ENCODE measurements around the gene NF2.

NF2 gene

DNA sequence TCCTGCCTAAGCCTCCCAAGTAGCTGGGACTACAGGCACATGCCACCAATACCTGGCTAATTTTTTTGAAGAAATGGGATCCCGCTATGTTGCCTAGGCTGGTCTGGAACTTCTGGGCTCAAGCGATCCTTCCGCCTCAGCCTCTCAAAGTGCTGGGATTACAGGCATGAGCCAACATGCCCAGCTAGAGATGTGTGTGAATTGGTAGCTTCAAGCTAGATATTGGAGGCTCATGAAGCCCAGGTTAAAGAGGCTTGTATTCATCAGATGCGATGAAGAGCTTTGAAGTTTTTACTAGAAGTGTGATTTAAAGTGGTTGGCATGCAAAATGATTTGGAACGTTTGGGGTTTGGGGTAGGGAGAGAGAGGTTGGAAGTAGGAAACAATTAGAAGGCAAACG, 19.6 kb downstream of the NF2 start:
- TF ChIP-seq, protein P1, sequence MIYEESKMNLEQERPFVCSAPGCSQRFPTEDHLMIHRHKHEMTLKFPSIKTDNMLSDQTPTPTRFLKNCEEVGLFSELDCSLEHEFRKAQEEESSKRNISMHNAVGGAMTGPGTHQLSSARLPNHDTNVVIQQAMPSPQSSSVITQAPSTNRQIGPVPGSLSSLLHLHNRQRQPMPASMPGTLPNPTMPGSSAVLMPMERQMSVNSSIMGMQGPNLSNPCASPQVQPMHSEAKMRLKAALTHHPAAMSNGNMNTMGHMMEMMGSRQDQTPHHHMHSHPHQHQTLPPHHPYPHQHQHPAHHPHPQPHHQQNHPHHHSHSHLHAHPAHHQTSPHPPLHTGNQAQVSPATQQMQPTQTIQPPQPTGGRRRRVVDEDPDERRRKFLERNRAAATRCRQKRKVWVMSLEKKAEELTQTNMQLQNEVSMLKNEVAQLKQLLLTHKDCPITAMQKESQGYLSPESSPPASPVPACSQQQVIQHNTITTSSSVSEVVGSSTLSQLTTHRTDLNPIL (CRISPR knock-in tag; IDR thresholded peaks at IDR 0.05; ENCODE audit: low read depth), result no peak
- TF ChIP-seq ZNF8 (CRISPR knock-in tag; IDR thresholded peaks at IDR 0.05) (no peak), PPARA (CRISPR knock-in tag; IDR thresholded peaks at IDR 0.05; ENCODE audit: borderline replicate concordance) (no peak), ISL1 (CRISPR knock-in tag; IDR thresholded peaks at IDR 0.05) (no peak), ZC3H10 (CRISPR knock-in tag; IDR thresholded peaks at IDR 0.05) (no peak), ZFP30 (CRISPR knock-in tag; IDR thresholded peaks at IDR 0.05) (no peak), OSR1 (CRISPR knock-in tag; IDR thresholded peaks at IDR 0.05) (no peak), SNAI2 (CRISPR knock-in tag; IDR thresholded peaks at IDR 0.05) (no peak), BACH2 (CRISPR knock-in tag; IDR thresholded peaks at IDR 0.05; ENCODE audit: borderline replicate concordance) (no peak), ESRRG (CRISPR knock-in tag; IDR thresholded peaks at IDR 0.05) (no peak), ZNF565 (CRISPR knock-in tag; conservative IDR thresholded peaks at IDR 0.05; ENCODE audit: low read depth) (no peak), TCF4 (CRISPR knock-in tag; IDR thresholded peaks at IDR 0.05; ENCODE audit: borderline replicate concordance) (no peak), TOX (CRISPR knock-in tag; IDR thresholded peaks at IDR 0.05; ENCODE audit: borderline replicate concordance) (no peak), GLIS3 (CRISPR knock-in tag; IDR thresholded peaks at IDR 0.05) (no peak), ARNTL (CRISPR knock-in tag; IDR thresholded peaks at IDR 0.05; ENCODE audit: borderline replicate concordance, low read depth) (no peak), ZFP3 (CRISPR knock-in tag; IDR thresholded peaks at IDR 0.05) (no peak)
- TF ChIP-seq, protein P2, sequence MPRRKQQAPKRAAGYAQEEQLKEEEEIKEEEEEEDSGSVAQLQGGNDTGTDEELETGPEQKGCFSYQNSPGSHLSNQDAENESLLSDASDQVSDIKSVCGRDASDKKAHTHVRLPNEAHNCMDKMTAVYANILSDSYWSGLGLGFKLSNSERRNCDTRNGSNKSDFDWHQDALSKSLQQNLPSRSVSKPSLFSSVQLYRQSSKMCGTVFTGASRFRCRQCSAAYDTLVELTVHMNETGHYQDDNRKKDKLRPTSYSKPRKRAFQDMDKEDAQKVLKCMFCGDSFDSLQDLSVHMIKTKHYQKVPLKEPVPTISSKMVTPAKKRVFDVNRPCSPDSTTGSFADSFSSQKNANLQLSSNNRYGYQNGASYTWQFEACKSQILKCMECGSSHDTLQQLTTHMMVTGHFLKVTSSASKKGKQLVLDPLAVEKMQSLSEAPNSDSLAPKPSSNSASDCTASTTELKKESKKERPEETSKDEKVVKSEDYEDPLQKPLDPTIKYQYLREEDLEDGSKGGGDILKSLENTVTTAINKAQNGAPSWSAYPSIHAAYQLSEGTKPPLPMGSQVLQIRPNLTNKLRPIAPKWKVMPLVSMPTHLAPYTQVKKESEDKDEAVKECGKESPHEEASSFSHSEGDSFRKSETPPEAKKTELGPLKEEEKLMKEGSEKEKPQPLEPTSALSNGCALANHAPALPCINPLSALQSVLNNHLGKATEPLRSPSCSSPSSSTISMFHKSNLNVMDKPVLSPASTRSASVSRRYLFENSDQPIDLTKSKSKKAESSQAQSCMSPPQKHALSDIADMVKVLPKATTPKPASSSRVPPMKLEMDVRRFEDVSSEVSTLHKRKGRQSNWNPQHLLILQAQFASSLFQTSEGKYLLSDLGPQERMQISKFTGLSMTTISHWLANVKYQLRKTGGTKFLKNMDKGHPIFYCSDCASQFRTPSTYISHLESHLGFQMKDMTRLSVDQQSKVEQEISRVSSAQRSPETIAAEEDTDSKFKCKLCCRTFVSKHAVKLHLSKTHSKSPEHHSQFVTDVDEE (CRISPR knock-in tag; IDR thresholded peaks at IDR 0.05), result no peak
- TF ChIP-seq, protein P3, sequence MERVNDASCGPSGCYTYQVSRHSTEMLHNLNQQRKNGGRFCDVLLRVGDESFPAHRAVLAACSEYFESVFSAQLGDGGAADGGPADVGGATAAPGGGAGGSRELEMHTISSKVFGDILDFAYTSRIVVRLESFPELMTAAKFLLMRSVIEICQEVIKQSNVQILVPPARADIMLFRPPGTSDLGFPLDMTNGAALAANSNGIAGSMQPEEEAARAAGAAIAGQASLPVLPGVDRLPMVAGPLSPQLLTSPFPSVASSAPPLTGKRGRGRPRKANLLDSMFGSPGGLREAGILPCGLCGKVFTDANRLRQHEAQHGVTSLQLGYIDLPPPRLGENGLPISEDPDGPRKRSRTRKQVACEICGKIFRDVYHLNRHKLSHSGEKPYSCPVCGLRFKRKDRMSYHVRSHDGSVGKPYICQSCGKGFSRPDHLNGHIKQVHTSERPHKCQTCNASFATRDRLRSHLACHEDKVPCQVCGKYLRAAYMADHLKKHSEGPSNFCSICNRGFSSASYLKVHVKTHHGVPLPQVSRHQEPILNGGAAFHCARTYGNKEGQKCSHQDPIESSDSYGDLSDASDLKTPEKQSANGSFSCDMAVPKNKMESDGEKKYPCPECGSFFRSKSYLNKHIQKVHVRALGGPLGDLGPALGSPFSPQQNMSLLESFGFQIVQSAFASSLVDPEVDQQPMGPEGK (CRISPR knock-in tag; IDR thresholded peaks at IDR 0.05; ENCODE audit: borderline replicate concordance), result no peak
- TF ChIP-seq, protein P4, sequence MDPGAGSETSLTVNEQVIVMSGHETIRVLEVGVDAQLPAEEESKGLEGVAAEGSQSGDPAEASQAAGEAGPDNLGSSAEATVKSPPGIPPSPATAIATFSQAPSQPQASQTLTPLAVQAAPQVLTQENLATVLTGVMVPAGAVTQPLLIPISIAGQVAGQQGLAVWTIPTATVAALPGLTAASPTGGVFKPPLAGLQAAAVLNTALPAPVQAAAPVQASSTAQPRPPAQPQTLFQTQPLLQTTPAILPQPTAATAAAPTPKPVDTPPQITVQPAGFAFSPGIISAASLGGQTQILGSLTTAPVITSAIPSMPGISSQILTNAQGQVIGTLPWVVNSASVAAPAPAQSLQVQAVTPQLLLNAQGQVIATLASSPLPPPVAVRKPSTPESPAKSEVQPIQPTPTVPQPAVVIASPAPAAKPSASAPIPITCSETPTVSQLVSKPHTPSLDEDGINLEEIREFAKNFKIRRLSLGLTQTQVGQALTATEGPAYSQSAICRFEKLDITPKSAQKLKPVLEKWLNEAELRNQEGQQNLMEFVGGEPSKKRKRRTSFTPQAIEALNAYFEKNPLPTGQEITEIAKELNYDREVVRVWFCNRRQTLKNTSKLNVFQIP (CRISPR knock-in tag; IDR thresholded peaks at IDR 0.05; ENCODE audit: borderline replicate concordance, low read depth), result no peak
- ATAC-seq, result no peak

DNA sequence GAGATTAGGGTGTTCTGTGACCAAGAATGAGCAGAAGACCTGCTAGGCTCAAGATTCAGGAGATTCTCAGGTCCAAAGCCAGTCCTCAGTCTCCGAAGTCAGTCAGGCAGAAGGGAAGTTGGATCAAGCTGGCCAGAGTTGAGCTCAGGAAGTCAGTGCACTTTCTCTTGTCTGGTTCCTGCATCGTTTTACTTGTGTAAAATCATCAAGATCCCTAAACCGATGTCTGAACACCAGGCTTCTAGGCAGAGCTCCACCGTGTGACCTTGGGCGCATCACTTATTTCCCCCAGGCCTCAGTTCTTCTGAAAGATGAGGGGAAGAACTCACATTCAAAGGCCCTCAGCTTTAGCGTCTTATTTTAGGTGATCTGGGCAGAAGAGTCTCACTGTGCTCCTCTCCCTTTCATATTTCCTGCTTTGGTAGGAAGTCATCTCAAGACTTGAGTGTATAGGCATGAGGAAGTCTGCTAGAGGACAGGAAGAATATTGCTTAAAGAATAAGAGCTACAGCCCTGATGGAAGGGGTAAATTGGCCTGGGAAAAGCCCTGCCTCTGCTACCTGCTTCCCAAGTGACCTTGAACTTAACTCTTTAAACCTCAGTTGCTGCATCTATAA, 20.2 kb downstream of the NF2 start:
- no peak for TF ChIP-seq ESRRG (CRISPR knock-in tag; IDR thresholded peaks at IDR 0.05)
- TF ChIP-seq TOX (CRISPR knock-in tag; IDR thresholded peaks at IDR 0.05; ENCODE audit: borderline replicate concordance), result no peak
- no peak for TF ChIP-seq PPARA (CRISPR knock-in tag; IDR thresholded peaks at IDR 0.05; ENCODE audit: borderline replicate concordance)
- no peak for ATAC-seq

DNA sequence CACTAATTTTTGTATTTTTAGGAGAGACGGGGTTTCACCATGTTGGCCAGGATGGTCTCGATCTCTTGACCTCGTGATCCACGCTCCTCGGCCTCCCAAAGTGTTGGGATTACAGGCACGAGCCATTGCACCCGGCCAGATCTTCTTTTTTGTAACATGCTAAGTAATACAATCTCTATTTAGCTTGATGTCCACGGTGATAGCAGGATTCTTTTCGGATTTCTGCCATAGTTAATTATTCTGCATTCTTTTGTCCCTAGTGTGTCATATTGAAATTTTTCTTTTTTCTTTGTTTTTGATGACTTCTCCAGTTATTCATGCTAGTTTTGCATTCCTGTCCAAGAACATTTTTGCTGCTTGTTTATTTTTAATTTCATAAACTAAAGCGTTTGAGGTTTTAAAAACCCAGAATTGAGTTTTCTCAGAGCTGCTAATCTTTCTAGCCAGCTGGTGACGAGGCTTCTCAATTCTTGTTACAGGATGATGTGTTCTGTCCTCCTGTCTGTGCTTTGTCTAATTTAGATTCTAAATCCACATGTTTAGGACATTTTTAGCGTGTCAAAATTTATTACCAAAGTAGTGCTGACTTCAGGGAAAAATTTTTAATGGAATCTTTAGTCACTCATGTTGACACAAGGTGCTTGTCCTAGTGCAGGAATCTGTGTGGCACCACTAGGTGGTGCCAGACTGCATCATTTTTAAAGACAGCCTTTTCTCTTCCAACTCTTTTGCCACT, 21.8 kb downstream of the NF2 start:
- peak; percentile 48 for ATAC-seq

More for the DNA sequence above, 21.8 kb downstream of the NF2 start:
- TF ChIP-seq CSDC2 (CRISPR knock-in tag; IDR thresholded peaks at IDR 0.05), result 0 out of 2 replicates have a peak, but pooled peaks have one; percentile 32
- TF ChIP-seq ISL1 (CRISPR knock-in tag; IDR thresholded peaks at IDR 0.05), result no peak

Measured in SK-N-SH treated with all-trans-retinoic acid at 6 μM for 48 hours (cell line).